ENCODE measurements around the gene C1orf159. TPM values are rescaled to one million over a fixed set of nuclear protein-coding genes. Genes with fewer than 3 reads are reported as not detected.

Gene C1orf159
- polyA plus RNA-seq, 2 of the 4 experiments (the other 2 are of a cell fraction), result 4.0 to 10.2 TPM

GRCh38 chr1:1135339-1136136 lies 19.6 kb upstream of the C1orf159 start:
- 74% methylated on average over 18 of the region's 20 CpGs for WGBS (ENCODE audit: missing lambda C conversion rate)
- FAIRE-seq, result no peak
- ATAC-seq, result peak in 1 of 2 experiments; percentile 22; a peak in 1 of 6 replicates

More at GRCh38 chr1:1135339-1136136, 19.6 kb upstream of the C1orf159 start:
- ChIA-PET POLR2A (no interaction called here), CTCF (interaction anchor here (1.5 to 1.8 kb wide), 2 partner anchors 13 to 156 kb away, joined by 4 to 11 read pairs; no protein-coding TSS in a partner anchor)
- no peak for DNase-seq (ENCODE audit: low read depth in 1 of 2, low spot score in 1 of 2)
- no peaks in the 10 kb centered on the region for H3K4me1 ChIP-seq
- H3K4me3 ChIP-seq, result no peak overlapping the region
- H3K27ac ChIP-seq, result no peak overlapping the region
- no peak for TF ChIP-seq CEBPB (IDR thresholded peaks at IDR 0.05)
- TF ChIP-seq RFX5 (IDR thresholded peaks at IDR 0.05), result no peak
- no peak for TF ChIP-seq MYC (IDR thresholded peaks at IDR 0.05; ENCODE audit: borderline replicate concordance, low read length)
- no peak for TF ChIP-seq BHLHE40 (IDR thresholded peaks at IDR 0.05; ENCODE audit: low read depth, low read length)
- TF ChIP-seq MAZ (IDR thresholded peaks at IDR 0.05; ENCODE audit: borderline replicate concordance, low read depth, low read length), result no peak
- no peak for TF ChIP-seq ZFP36 (IDR thresholded peaks at IDR 0.05; ENCODE audit: borderline replicate concordance, partially characterized antibody)
- no peak for TF ChIP-seq CTCF (IDR thresholded peaks at IDR 0.05)
- no peak for TF ChIP-seq HOXB13 (CRISPR knock-in tag; IDR thresholded peaks at IDR 0.05; ENCODE audit: low read depth)
- TF ChIP-seq JUN (IDR thresholded peaks at IDR 0.05), result no peak
- TF ChIP-seq CBX2 (IDR thresholded peaks at IDR 0.05; ENCODE audit: borderline replicate concordance, low read depth), result no peak
- no peak for TF ChIP-seq ESRRA (IDR thresholded peaks at IDR 0.05; ENCODE audit: borderline replicate concordance, low read length)
- no peak for TF ChIP-seq KDM5A (IDR thresholded peaks at IDR 0.05)
- TF ChIP-seq ELK1 (IDR thresholded peaks at IDR 0.05; ENCODE audit: low read depth, low read length), result no peak
- no peak for TF ChIP-seq NPAS2 (CRISPR knock-in tag; IDR thresholded peaks at IDR 0.05; ENCODE audit: borderline replicate concordance)
- no peak for TF ChIP-seq NR3C1 (IDR thresholded peaks at IDR 0.05)
- TF ChIP-seq ZNF302 (CRISPR knock-in tag; IDR thresholded peaks at IDR 0.05), result no peak
- no peak for TF ChIP-seq FOSL2 (IDR thresholded peaks at IDR 0.05)
- no peak for TF ChIP-seq FOSL2 (CRISPR knock-in tag; IDR thresholded peaks at IDR 0.05)
- TF ChIP-seq REST (IDR thresholded peaks at IDR 0.05), result no peak
- no peak for TF ChIP-seq PHF8 (IDR thresholded peaks at IDR 0.05; ENCODE audit: borderline replicate concordance, low read depth)
- TF ChIP-seq HES2 (IDR thresholded peaks at IDR 0.05), result no peak
- H3K4me2 ChIP-seq, result no peak overlapping the region
- no peaks in the 10 kb centered on the region for H3K9me3 ChIP-seq
